HTR-8/SVneo (cell line): ENCODE results near the gene CARM1.
"Not testable (repeated sequence)": the region's sequence is repeated elsewhere in the genome, so short reads cannot be mapped to it uniquely, and the experiment has no call there.

Experiments
- DNase-seq: peaks from one replicate; pipeline ENCODE4 v3.0.0; 2011; ENCODE audit warnings: low spot score, mixed read lengths; ENCODE audit not compliant: insufficient read length
- FAIRE-seq: peaks from 2 replicates; lab custom pipeline; 2011; peaks lifted over from hg19 to GRCh38; lab: Jason Lieb, UNC

The CARM1 gene

GRCh38 chr19:10871711-10872545, 575 bp downstream of the CARM1 start:
- no peak for DNase-seq
- no peak for FAIRE-seq

- no peak for FAIRE-seq
- no peak for DNase-seq
Observed at GRCh38 chr19:10872546-10873107, 1.3 kb downstream of the CARM1 start.

DNA sequence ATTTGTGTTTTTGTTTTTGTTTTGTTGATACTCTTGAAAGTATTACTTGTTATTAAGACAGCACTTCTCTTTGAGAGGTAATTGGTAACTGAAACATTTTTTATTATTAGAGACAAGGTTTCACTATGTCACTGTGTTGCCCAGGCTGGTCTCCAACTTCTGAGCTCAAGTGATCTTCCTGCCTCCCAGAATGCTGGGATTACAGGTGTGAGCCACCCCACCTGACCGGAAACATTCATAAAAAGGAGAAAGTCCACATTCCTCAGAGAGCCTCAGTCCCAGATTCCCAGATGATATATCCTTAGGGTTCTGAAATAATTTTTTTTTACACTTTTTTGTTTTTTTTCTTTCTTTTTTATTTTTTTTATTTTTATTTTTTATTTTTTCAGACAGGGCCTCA, 2.7 kb downstream of the CARM1 start:
- no peak for FAIRE-seq
- DNase-seq = no peak

DNA sequence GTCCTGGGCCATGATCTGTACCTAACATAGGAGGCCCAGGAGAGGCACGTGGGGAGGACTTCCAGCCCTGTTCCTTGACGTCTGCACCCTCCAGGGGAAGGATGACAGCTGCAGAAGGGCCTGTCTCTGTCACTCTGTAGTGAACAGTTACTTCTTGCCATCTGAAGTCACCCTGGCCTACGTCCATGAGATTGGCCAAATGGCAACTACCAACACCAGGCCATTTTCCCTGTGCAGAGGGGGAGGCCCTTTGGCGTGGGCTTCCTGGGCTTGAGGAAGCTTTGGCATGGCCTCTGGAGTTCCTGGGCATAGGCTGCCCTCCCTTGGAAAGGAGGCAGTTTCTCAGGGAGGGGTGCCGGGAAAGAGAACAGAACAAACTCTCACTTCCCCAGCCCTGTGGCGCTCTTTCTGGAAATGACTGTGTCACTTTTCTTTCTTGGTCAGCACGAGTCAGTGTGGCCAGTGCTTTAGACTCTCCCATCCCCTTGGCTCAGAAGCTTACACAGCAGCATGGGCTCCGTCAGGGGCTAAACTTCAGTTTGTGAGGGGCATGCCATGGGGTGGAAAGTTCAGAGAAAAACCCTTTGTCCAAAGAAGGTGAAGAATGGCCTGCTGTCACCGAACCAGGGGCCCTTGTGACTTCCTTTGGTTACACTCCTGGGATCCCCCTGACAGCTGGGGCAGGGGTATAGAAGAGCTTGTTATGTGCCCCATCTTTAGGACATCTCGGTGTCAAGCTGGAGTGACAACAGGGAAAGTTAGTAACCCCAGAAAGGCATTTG, 5.3 kb downstream of the CARM1 start:
- FAIRE-seq = no peak
- no peak for DNase-seq

DNA sequence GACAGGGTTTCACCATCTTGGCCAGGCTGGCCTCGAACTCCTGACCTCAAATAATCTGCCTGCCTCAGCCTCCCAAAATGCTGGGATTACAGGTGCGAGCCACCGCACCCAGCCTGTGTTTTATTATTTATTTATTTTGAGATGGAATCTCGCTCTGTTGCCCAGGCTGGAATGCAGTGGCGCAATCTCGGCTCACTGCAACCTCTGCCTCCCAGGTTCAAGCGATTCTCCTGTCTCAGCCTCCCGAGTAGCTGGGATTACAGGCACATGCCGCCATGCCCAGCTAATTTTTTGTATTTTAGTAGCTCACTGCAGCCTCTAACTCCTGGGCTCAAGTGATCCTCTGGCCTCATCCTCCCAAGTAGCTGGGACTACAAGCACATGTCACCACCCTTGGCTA, 6.3 kb downstream of the CARM1 start:
- FAIRE-seq, DNase-seq: not testable (repeated sequence)

DNA sequence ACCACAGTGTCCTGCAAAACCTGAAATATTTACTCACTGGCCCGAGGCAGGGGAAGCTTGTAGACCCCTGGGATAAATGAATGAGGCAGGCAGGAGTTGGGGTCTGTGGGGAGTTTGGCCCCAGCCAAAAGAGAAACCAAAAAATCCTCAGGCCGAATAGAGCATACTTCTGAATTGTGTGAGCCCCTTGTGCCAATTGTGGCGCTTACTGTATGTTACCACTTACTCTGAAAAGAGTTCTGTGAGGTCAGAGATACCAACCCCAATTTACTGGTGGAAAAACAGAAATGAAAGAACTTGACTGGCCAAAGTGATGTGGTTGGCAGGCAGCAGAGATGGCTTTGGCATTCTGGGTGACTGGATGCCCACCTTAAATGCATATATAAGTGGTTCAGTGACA, 6.9 kb downstream of the CARM1 start:
- no peak for FAIRE-seq
- DNase-seq = no peak

GRCh38 chr19:10881403-10882107, 10.2 kb downstream of the CARM1 start:
- DNase-seq (no peak), FAIRE-seq (no peak)

GRCh38 chr19:10882108-10882457, 10.7 kb downstream of the CARM1 start:
- FAIRE-seq = no peak

GRCh38 chr19:10884274-10884673, 12.9 kb downstream of the CARM1 start:
- no peak for DNase-seq

More at GRCh38 chr19:10882108-10882457, 10.7 kb downstream of the CARM1 start:
- DNase-seq = no peak

DNA sequence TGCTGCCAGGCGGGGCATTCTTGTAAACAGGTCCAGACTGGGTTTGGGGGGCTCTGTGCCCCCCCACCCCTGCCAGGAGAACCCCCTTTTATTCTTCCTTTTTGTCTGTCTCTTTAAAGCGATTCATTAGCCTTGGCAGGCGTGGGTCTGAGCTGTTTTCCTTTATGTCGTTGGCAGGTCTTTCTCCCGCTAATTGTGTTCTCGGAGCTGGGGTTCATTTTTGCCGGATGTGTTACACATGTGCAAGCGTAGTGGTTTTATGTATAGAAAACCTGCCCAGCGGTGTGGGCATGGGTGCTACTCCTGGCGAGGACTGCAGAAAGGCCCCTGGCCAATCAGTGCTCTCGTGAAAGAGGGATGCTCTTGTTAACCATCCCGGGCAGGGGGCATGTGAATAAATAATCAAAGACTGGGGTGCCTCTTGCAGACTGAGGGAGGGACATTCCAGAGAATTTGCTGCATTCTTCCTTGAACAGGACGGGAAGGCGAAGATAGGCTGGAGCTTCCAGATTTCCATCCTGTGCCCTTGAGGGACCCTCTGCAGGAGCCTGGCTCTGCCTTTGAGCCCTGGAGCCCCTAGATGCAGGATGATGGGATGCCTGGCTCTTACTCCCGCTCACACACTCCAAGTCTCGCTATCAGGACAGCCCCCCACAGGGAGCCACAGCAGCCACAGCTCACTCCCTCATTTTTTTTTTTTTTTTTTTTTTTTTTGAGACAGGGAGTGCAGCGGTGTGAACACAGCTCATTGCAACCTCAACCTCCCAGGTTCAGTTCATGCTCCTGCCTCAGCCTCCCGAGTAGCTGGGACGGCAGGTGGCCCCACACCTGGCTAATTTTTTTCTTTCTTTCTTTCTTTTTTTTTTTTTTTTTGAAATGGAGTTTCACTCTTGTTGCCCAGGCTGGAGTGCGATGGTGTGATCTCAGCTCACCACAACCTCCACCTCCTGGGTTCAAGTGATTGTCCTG, 14.1 kb downstream of the CARM1 start:
- DNase-seq = no peak
- FAIRE-seq = no peak

More at GRCh38 chr19:10884274-10884673, 12.9 kb downstream of the CARM1 start:
- no peak for FAIRE-seq

DNA sequence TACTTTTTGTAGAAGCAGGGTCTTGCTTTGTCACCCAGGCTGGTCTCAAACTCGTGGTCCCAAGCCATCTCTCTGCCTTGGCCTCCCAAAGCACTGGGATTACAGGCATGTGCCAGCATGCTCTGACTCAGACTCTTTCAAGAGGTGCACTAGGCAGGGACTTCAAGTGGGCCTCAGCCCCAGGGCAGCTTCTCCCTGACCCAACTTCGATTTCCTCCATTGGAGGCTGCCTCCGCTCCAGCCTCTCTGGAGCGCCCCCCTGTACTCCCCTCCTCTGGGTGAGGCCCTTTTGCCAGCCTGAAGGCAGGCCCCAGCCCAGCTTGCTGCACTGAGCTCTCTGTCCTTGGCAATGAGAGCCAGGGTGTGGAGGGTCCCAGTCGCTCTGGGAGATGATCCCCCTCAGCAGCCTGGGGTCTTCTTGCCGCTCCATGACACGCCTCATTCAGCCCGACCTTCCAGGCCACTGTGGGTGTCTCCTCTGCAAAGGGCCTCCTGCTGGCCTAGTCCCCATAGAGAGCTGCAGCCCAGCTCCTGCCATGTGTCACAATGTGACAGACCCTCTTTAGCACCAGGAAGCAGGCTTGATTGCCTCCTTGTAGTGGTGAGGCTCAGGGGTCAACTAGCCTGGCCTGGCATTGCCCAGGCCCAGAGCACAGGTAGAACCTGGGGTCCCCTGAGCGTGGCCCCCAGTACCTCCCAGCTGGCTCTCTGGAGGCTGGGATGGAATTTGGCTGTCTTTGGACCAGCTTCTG, 16.4 kb downstream of the CARM1 start:
- DNase-seq (no peak), FAIRE-seq (no peak)

GRCh38 chr19:10888421-10888866, 17.1 kb downstream of the CARM1 start:
- DNase-seq (no peak), FAIRE-seq (no peak)

DNA sequence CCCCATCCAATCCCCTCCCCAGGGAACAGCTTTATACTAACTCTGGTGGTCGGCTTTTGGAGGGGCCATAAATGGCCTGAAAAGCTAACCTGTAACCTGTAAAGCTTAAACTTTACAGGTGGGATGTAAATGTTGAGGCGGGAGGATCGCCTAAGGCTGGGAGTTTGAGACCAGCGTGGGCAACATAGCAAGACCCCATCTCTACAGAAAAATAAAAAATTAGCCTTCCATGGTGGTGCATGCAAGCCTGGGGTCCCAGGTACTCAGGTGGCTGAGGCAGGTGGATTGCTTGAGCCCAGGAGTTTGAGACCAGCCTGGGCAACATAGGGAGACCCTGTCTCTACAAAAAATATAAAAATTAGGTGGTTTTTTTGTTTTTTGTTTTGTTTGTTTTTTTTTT, 18.5 kb downstream of the CARM1 start:
- DNase-seq (no peak), FAIRE-seq (no peak)

DNA sequence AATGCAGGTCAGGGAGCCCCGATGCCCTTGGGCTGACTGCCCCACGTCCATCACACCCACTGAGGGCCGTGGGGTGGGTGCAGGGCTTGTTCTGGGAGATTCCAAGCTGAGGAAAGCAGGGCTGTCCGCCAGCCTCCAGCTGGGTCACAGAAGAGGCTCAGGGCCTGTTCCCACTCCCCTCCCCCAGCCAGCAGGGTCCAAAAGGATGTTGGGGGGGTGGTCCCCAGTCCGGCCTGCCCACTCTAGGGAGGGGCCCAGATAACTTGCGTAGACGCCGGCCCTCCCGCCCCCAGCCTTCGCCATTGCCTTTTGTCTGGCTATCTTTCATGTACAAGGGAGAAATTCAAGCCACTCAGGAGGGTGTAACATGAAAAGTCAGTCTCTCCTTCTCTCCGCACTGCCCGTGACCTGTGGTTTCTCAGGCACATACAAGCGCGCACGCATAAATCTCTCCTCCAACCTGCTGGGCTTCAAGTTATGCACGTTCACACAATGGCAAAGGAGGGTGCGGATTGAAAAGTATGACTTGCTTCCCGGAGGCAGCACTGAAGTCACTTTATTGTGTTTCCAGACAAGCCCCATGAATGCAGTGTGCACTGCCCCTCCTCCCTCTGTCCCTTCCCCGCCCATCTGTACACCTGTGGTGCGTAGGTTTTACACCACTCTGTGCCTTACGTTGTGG, 20.2 kb downstream of the CARM1 start:
- DNase-seq = no peak
- FAIRE-seq = no peak

GRCh38 chr19:10892256-10892655, 20.9 kb downstream of the CARM1 start:
- FAIRE-seq (no peak), DNase-seq (no peak)

DNA sequence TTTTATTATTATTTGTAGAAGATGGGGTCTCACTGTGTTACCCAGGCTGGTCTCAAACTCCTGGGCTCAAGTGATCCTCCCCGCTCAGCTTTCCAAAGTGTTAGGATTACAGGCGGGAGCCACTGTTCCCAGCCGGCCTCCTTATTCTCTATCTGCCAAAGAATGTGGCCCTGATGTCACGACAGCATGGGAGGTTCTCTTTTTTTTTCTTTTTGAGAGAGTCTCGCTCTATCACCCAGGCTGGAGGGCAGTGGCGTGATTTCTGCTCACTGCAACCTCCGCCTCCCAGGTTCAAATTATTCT, 23.5 kb downstream of the CARM1 start:
- DNase-seq (no peak), FAIRE-seq (no peak)

- FAIRE-seq = no peak
- no peak for DNase-seq
Observed at GRCh38 chr19:10895363-10895762, 24.0 kb downstream of the CARM1 start.

GRCh38 chr19:10895920-10896319, 24.6 kb downstream of the CARM1 start:
- FAIRE-seq (no peak), DNase-seq (no peak)
